Measurements from ENCODE around the gene PSMB2.

Gene PSMB2

DNA sequence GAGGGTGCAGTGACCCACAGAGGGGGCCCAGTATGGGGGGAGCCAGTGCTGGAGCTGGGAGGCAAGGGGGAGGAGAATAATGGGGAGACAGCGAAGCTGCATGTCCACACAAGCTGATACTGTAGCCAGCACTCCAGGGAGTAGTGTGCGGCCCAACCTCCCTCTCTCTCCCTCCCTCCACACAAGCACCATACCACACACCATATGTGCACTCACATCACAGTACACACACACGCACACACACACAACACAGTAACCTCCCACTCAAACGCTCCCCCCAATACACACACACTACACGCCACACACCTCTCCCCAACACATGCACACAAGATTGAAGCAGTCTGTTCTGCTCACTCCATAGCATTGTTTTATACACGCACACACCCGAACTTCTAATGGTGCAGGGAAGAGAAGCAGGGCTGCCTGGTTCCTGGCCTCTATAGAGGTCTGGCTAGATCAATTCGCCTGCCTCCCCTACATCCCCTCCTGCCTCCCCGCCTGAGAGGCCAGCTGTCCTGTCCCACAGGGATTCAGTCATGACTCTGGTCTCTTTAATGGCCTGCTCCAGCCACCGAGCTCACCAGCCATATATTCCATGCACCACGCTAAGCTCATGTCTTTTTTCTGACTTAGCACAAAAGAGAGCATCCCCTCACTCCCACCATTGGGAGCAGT lies 79.9 kb downstream of the PSMB2 start:
- Histone ChIP-seq H3K4me3 (ENCODE audit: insufficient read depth, low read length, poor library complexity, severe bottlenecking) (no peak overlapping the region), H3K36me3 (ENCODE audit: low read length) (no peaks in the 10 kb centered on the region), H3K9me3 (ENCODE audit: insufficient read depth, low read length) (no peaks in the 10 kb centered on the region), H3K9me2 (replicated peaks; ENCODE audit: insufficient read depth, low read length) (no peaks in the 10 kb centered on the region), H3K4me2 (ENCODE audit: low read depth, low read length, poor library complexity, severe bottlenecking) (no peak overlapping the region), H3K27ac (ENCODE audit: low read depth, low read length) (no peak overlapping the region), H3K27me3 (ENCODE audit: low read length) (no peaks in the 10 kb centered on the region), H2AFZ (ENCODE audit: low read depth, low read length, severe bottlenecking) (no peak overlapping the region), H3F3A (ENCODE audit: insufficient read depth) (peaks cover 10% of the 10 kb centered on the region; the same call in 1 of the 2 replicates), H4K20me1 (ENCODE audit: low read depth, low read length) (no peaks in the 10 kb centered on the region), H3K9ac (ENCODE audit: low read length) (no peak overlapping the region), H3K79me2 (ENCODE audit: insufficient read depth, low read length) (peaks cover 13% of the 10 kb centered on the region)
- TF ChIP-seq, protein P1, sequence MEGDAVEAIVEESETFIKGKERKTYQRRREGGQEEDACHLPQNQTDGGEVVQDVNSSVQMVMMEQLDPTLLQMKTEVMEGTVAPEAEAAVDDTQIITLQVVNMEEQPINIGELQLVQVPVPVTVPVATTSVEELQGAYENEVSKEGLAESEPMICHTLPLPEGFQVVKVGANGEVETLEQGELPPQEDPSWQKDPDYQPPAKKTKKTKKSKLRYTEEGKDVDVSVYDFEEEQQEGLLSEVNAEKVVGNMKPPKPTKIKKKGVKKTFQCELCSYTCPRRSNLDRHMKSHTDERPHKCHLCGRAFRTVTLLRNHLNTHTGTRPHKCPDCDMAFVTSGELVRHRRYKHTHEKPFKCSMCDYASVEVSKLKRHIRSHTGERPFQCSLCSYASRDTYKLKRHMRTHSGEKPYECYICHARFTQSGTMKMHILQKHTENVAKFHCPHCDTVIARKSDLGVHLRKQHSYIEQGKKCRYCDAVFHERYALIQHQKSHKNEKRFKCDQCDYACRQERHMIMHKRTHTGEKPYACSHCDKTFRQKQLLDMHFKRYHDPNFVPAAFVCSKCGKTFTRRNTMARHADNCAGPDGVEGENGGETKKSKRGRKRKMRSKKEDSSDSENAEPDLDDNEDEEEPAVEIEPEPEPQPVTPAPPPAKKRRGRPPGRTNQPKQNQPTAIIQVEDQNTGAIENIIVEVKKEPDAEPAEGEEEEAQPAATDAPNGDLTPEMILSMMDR (IDR thresholded peaks at IDR 0.05; ENCODE audit: insufficient read depth, low read length, poor library complexity, severe bottlenecking), result no peak
- TF ChIP-seq EZH2phosphoT487 (conservative IDR thresholded peaks at IDR 0.05; ENCODE audit: low read length), result no peak

DNA sequence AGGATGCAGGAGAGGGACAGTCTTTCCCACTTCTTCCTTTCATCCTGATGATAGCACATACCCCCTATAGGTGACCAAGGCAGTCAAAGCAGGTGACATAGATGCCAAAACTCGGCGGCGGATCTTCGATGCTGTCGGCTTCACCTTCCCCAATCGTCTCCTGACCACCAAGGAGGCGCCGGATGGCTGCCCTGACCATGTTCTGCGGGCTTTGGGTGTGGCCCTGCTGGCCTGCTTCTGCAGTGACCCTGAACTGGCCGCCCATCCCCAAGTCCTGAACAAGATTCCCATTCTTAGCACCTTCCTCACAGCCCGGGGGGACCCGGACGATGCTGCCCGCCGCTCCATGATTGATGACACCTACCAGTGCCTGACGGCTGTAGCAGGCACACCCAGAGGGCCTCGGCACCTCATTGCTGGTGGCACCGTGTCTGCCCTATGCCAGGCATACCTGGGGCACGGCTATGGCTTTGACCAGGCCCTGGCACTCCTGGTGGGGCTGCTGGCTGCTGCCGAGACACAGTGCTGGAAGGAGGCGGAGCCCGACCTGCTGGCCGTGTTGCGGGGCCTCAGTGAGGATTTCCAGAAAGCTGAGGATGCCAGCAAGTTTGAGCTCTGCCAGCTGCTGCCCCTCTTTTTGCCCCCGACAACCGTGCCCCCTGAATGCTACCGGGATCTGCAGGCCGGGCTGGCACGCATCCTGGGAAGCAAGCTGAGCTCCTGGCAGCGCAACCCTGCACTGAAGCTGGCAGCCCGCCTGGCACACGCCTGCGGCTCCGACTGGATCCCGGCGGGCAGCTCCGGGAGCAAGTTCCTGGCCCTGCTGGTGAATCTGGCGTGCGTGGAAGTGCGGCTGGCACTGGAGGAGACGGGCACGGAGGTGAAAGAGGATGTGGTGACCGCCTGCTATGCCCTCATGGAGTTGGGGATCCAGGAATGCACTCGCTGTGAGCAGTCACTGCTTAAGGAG lies 80.8 kb downstream of the PSMB2 start:
- Histone ChIP-seq H3K4me3 (ENCODE audit: insufficient read depth, low read length, poor library complexity, severe bottlenecking) (no peak overlapping the region), H4K20me1 (ENCODE audit: low read depth, low read length) (no peaks in the 10 kb centered on the region), H3K9me2 (replicated peaks; ENCODE audit: insufficient read depth, low read length) (no peaks in the 10 kb centered on the region), H2AFZ (ENCODE audit: low read depth, low read length, severe bottlenecking) (no peak overlapping the region), H3K9me3 (ENCODE audit: insufficient read depth, low read length) (no peaks in the 10 kb centered on the region), H3K36me3 (ENCODE audit: low read length) (no peaks in the 10 kb centered on the region), H3F3A (ENCODE audit: insufficient read depth) (peaks cover 12% of the 10 kb centered on the region; the same call in 1 of the 2 replicates), H3K9ac (ENCODE audit: low read length) (no peak overlapping the region), H3K4me2 (ENCODE audit: low read depth, low read length, poor library complexity, severe bottlenecking) (no peak overlapping the region), H3K27ac (ENCODE audit: low read depth, low read length) (no peak overlapping the region), H3K79me2 (ENCODE audit: insufficient read depth, low read length) (peaks cover 22% of the 10 kb centered on the region), H3K27me3 (ENCODE audit: low read length) (no peaks in the 10 kb centered on the region)
- TF ChIP-seq, protein P1 (IDR thresholded peaks at IDR 0.05; ENCODE audit: insufficient read depth, low read length, poor library complexity, severe bottlenecking), result no peak
- TF ChIP-seq EZH2phosphoT487 (conservative IDR thresholded peaks at IDR 0.05; ENCODE audit: low read length), result no peak

DNA sequence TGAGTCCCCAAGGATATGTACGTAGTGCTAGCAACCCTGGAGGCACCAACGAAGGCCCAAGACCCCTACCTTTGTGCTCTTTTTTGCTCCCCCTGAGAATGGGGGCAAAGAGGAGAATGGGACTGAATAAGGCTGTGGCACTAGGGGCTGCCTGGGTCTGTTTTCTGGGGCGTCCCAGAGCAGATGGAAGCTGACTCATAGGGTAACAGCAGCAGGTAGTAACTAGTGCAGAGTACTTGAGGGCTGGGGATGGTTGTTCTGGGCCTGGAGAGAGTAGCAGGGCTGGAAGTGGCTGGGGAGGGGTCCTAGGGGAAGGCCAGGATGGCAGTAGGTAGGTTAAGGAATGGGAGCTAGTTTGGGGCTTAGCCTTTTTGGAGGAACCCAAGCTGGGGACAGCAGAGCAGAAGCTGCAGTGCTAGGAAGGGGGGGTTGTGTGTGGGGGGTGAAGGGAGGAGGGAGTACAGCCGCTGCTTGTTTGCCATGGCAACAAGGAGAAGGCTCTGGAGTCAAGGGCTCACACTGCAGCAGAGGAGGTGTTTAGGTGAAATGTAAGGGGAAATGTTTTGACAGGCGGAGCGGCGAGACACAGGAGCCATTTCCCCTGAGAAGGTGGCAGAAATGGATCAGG lies 81.9 kb downstream of the PSMB2 start:
- Histone ChIP-seq H2AFZ (ENCODE audit: low read depth, low read length, severe bottlenecking) (no peak overlapping the region), H3K4me3 (ENCODE audit: insufficient read depth, low read length, poor library complexity, severe bottlenecking) (no peak overlapping the region), H3K27me3 (ENCODE audit: low read length) (no peaks in the 10 kb centered on the region), H3K9me3 (ENCODE audit: insufficient read depth, low read length) (no peaks in the 10 kb centered on the region), H3K36me3 (ENCODE audit: low read length) (no peaks in the 10 kb centered on the region), H3F3A (ENCODE audit: insufficient read depth) (peaks cover 12% of the 10 kb centered on the region; the same call in 1 of the 2 replicates), H3K9ac (ENCODE audit: low read length) (no peak overlapping the region), H4K20me1 (ENCODE audit: low read depth, low read length) (no peaks in the 10 kb centered on the region), H3K9me2 (replicated peaks; ENCODE audit: insufficient read depth, low read length) (no peaks in the 10 kb centered on the region), H3K4me2 (ENCODE audit: low read depth, low read length, poor library complexity, severe bottlenecking) (peak overlapping the region; percentile 66), H3K79me2 (ENCODE audit: insufficient read depth, low read length) (peaks cover 29% of the 10 kb centered on the region), H3K27ac (ENCODE audit: low read depth, low read length) (0 out of 2 replicates have a peak overlapping the region, but pooled peaks have one; percentile 1)
- TF ChIP-seq EZH2phosphoT487 (conservative IDR thresholded peaks at IDR 0.05; ENCODE audit: low read length), result no peak
- TF ChIP-seq, protein P1 (IDR thresholded peaks at IDR 0.05; ENCODE audit: insufficient read depth, low read length, poor library complexity, severe bottlenecking), result no peak
